COLO668 (cell line): ENCODE data around the gene IL1RAPL2.
A peak's percentile ranks its signal among the peaks of the same experiment; 100 is the strongest.
"Not testable (repeated sequence)": the region's sequence is repeated elsewhere in the genome, so short reads cannot be mapped to it uniquely, and the experiment has no call there.

ENCODE experiments used
- DNase-seq: peaks from one replicate; lab custom pipeline; 2025; ENCODE audit not compliant: unreplicated experiment; lab: John Stamatoyannopoulos, UW

Gene IL1RAPL2

GRCh38 chrX:104565791-104566680 lies at the start of gene IL1RAPL2:
Gene IL1RAPL2, plus strand, starts transcription at chrX:104566199.
- peak; percentile 9 for DNase-seq

GRCh38 chrX:104522386-104522785 lies 43.6 kb upstream of the IL1RAPL2 start:
- no peak for DNase-seq

DNA sequence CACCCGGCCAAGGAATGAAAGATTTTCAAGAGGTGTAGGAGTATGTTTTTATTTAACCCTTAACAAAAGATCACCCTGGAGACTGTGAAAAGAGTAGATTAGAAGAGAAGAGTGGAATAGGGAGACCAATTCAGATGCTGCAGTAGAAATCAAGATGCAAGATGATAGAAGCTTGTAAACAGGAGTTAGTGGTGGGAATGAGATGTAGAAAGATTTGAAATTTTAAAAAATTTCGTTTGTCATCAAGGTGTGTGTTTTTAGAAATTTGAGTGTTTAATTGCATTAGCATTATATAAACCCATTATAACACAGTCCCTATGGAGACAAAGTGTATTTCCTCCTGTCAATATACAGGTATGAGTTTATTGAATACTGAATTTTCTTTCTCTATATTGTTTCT lies 42.1 kb upstream of the IL1RAPL2 start:
- DNase-seq, result no peak

GRCh38 chrX:104539081-104539480 lies 26.9 kb upstream of the IL1RAPL2 start:
- no peak for DNase-seq

GRCh38 chrX:104542447-104542846 lies 23.6 kb upstream of the IL1RAPL2 start:
- not testable (repeated sequence) for DNase-seq

DNA sequence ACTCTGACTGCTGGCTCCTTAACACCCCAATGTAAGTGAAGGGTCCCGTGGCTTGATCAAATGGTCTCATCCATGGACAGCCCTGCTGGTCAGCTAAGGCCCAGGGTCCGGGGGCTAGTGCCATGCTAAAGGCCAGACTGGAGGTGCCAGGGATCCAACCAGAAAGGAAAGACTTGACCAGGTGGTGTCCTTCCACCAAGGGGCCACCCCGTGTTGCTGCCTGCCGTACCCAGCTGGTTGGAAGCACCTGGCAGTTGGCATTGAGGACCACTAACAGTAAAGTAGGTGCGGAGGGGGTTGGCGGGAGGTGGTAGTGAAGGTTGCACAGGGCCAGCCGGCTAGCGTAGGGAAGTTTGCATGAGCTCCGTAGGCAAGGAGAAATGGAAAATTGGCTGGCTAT lies 1.7 kb upstream of the IL1RAPL2 start:
- DNase-seq, result no peak

- no peak for DNase-seq
Measured at GRCh38 chrX:104564921-104565703, 887 bp upstream of the IL1RAPL2 start.

- DNase-seq, result no peak
Measured at GRCh38 chrX:104566681-104567501, 892 bp downstream of the IL1RAPL2 start.

- DNase-seq, result no peak
Measured at GRCh38 chrX:104567506-104567905, 1.5 kb downstream of the IL1RAPL2 start.

DNA sequence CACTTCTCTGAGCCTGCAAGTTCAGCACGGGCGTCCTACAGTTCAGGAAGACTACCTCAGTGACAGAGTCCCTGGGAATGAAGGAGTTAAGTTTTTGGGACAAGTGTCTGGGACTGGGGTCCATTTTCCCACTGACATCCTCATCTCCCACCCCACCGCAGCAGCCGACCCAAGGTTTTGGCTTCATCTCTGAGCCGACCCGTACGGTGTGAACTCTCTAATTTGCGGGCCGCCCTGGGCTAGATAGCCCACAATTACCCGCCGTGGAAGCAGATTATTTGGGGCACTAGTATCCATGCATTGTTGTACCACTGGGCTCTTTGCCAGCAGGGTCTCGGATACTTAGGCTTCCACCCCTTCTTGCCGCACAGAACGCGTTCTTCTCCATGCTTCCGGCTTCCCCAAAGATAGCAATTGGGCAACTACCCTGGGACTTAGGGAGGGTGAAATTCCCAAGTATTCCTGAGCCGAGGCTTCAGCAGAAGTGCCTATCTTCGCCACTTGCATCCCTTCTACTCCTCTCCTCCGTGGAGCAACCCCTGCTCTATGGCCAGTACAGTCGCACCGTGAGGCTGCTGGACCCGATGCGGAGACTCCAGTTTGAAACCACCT lies 2.4 kb downstream of the IL1RAPL2 start:
- no peak for DNase-seq

DNA sequence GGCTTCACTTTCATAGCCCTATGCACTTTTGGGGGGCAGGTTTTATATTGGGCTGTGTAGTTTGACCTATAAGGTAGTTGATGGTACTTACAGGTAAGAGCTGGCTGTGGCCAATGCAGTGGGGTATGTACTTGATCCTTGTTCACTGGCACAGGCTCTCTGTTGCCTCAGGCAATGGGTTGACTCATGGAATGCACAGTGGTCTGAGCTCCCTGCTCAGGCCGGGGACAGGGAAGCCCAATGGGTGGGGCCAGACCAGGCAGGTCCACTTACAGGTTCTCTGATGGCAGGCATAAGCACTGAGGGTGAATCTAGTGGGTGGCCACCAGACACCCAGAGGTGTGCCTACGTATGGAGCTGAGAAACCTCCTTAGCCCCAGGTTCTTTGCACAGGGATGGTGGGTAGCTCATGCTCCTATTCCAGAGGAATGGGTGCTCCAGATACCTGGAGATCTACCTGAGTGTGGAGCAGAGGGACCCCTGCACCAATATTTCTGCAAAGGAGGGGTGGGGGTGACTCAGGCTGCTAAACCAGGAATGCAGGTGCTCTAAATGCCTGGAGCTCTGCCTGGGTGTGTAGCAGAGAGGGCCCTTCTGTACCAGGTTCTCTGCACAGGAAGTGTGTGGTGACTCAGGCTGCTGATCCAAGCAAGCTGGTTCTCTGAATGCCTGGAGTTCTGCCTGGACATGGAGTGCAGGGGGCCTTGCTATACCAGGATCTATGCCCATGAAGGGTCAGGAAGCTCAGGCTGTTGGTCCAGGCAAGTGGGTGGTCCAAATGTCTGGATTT lies 52.3 kb downstream of the IL1RAPL2 start:
- no peak for DNase-seq

DNA sequence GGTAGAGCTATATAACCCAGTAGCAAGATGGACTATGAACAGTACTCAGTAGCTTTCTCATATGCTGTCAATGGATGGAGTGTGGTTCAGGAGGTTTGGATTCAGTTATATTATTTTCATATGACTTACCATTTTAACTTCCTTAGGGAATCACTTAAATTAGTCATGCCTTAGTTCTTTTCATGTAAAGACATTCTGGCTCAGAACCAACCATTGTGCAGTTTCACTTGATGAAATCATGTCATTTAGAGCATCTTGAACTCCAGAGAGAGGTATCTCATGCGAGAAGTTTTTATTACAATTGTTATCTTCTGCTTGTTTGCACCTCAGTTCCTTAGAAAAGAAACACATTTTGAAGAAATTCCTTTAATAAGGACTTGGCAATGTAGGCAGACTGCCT lies 55.8 kb downstream of the IL1RAPL2 start:
- no peak for DNase-seq

- DNase-seq, result no peak
Measured at GRCh38 chrX:104641176-104641575, 75.2 kb downstream of the IL1RAPL2 start.

GRCh38 chrX:104647084-104647483 lies 81.1 kb downstream of the IL1RAPL2 start:
- DNase-seq, result no peak

GRCh38 chrX:104659005-104659744 lies 93.2 kb downstream of the IL1RAPL2 start:
- DNase-seq, result no peak

GRCh38 chrX:104660092-104660491 lies 94.1 kb downstream of the IL1RAPL2 start:
- DNase-seq, result no peak

GRCh38 chrX:104662694-104663093 lies 96.7 kb downstream of the IL1RAPL2 start:
- no peak for DNase-seq

DNA sequence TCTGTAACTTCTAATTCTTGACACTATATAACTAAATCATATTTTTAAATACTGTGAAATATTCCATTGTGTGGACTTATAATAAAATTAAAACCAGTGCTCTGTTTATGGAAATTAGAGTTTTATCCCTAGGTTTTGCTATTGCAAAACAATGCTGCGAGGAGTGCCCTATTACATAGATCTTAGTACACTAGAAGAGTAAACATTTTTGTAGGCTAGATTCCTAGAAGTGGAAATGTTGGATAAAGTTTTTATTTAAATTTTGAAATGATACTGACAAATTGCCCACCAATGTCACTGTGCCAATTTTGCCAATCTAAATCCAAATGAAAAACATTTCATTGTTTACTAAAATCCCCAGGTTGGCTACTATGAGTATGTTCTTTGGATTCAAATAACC lies 99.7 kb downstream of the IL1RAPL2 start:
- DNase-seq, result no peak

DNA sequence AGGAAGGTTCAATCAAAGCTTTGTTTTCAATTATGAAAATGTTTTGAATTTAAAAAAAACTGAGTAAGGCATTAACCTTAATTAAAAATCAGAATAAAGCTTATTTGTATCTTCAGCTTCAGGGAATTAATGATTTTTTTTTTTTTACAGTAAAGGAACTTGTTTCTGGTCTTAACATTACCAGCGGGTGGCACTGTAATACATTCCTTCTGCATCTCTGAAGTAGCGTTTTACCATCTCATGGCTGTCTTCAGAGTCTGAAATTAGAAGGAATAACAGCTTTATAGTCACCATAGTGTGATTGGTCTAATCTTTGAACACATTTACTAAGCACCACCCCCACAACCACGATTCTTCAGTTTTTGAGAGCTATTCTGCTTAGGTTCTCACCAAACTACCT lies 102.6 kb downstream of the IL1RAPL2 start:
- DNase-seq, result no peak
